Lower leg skin (tissue), 4 donors: ENCODE data around the gene CDH20. TPM values are rescaled to one million over a fixed set of nuclear protein-coding genes. Genes with fewer than 3 reads are reported as not detected.

Source experiments
- DNase-seq, 2 donors: peaks; one replicate each; pipeline ENCODE4 v3.0.0-alpha.2; 2019; ENCODE audit warnings: low spot score in 2 of 2
- H3K4me3 ChIP-seq: fragments of 200-600 bp; sonication (generic); 2 replicates; pipeline ENCODE4 v1.5.1; 2017; ENCODE audit warnings: mild to moderate bottlenecking, low read depth; ENCODE audit not compliant: poor library complexity, severe bottlenecking
- POLR2A ChIP-seq, 2 donors: fragments of 450-650 bp; IDR thresholded peaks; one replicate each; pipeline ENCODE4 v1.6.1; 2016 to 2017; ENCODE audit warnings: antibody characterized with exemption in 2 of 2, mild to moderate bottlenecking in 1 of 2, moderate library complexity in 1 of 2
- WGBS, 2 donors: methylation state at CpG; one replicate each; pipeline ENCODE4 v1.1.5; 2018; 5-methylcytosine and 5-hydroxymethylcytosine counted together
- intact Hi-C: fragments of 100-400 bp; cut with DNase I; formaldehyde crosslinking; loops from one replicate; pipeline ENCODE4 v1.15.0; 2023; ENCODE audit warnings: low total_unique reads
- total RNA-seq, 4 donors: library from RNA; depleted of rRNA; stranded (reverse); fragments of >200 nt; gene quantifications; one replicate each; pipeline ENCODE4 v1.1.0, GENCODE V29; 2016
- TF ChIP-seq, protein P1 (sequence below), 3 donors: fragments of 450-650 bp; IDR thresholded peaks; one replicate each; pipeline ENCODE4 v1.5.1; 2016; ENCODE audit warnings: antibody characterized with exemption in 3 of 3, mild to moderate bottlenecking in 3 of 3, moderate library complexity in 2 of 3

The CDH20 gene
- total RNA-seq, 4 donors from 2014 or later, result 1.2 to 2.9 (median 2.4) TPM

DNA sequence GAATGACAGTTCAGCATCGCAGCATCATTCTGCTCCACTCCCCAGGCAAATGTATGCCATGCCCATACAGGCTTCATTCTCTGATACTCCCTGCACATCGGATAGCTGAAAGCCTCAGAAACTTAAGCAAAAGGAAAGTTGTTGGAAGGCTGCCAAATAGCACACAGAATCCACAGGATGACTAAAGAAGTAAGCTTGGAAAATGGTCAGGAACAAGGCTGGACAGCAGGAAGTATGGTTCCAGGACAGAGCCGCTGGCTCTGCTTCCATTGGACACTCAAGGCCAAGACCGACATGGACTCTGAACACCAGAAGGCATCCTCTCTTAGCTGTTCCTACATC, 256.5 kb downstream of the CDH20 start:
- no peak overlapping the region for H3K4me3 ChIP-seq
- TF ChIP-seq POLR2A (IDR thresholded peaks at IDR 0.05), result no peak
- TF ChIP-seq, protein P1, sequence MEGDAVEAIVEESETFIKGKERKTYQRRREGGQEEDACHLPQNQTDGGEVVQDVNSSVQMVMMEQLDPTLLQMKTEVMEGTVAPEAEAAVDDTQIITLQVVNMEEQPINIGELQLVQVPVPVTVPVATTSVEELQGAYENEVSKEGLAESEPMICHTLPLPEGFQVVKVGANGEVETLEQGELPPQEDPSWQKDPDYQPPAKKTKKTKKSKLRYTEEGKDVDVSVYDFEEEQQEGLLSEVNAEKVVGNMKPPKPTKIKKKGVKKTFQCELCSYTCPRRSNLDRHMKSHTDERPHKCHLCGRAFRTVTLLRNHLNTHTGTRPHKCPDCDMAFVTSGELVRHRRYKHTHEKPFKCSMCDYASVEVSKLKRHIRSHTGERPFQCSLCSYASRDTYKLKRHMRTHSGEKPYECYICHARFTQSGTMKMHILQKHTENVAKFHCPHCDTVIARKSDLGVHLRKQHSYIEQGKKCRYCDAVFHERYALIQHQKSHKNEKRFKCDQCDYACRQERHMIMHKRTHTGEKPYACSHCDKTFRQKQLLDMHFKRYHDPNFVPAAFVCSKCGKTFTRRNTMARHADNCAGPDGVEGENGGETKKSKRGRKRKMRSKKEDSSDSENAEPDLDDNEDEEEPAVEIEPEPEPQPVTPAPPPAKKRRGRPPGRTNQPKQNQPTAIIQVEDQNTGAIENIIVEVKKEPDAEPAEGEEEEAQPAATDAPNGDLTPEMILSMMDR (IDR thresholded peaks at IDR 0.05), result no peak
- DNase-seq, result no peak
- WGBS, 2 donors, result 60 to 61% methylated on average over 4 of the region's 4 CpGs
- intact Hi-C loops, result no loop called here

DNA sequence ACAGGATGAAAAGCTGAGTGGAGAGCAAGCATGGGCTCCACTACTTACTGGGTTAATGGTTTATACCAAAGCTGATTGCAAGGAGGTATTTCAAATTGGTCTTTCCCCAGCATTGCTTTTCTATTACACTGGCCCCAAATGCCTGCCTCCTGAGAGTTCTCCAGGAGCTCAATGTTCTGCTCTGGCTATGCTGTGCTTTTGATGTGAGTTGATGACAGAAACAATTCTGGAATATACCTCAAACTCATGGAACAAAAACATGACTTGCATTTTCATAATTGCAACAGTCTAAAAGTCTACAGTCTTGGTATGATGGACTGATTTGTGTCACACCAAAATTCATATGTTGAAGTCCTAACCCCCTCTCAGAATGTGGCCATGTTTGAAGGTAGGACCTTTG, 258.0 kb downstream of the CDH20 start:
- no peak overlapping the region for H3K4me3 ChIP-seq
- no peak for TF ChIP-seq POLR2A (IDR thresholded peaks at IDR 0.05)
- TF ChIP-seq, protein P1 (IDR thresholded peaks at IDR 0.05), result no peak
- no peak for DNase-seq
- intact Hi-C loops, result no loop called here

DNA sequence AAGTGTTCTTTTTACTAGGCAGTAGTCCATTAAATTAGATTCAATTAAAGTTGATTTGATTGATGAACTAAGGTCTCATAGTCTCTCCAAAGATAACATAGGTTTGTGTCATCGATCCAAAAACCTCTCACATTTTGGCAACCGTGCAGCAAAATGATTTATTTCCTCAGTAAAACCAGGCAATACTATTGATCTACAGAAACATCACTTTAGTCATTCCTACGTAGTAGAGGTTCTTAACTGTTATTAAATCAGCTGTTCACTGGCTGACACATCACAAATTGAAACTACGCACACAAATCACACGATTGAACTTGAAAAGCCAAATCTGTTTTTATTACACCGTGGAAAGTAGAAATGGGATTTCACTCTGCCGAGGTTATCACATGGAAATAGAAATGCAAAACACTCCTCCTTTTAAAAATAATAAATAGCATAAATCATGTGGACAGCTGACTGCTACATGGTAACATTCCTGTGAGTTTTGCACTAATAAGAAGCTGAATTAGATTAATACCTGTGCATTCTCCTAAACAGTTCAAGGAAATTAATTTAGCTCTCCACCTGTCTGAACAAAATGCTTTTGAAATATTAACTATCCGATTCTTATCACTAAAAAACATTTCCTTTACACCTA, 262.5 kb downstream of the CDH20 start:
- DNase-seq, result no peak
- TF ChIP-seq POLR2A (IDR thresholded peaks at IDR 0.05), result no peak
- TF ChIP-seq, protein P1 (IDR thresholded peaks at IDR 0.05), result no peak
- WGBS, 2 donors, result 15 to 26% methylated on average over 8 of the region's 8 CpGs
- intact Hi-C loops, result no loop called here
- no peak overlapping the region for H3K4me3 ChIP-seq

DNA sequence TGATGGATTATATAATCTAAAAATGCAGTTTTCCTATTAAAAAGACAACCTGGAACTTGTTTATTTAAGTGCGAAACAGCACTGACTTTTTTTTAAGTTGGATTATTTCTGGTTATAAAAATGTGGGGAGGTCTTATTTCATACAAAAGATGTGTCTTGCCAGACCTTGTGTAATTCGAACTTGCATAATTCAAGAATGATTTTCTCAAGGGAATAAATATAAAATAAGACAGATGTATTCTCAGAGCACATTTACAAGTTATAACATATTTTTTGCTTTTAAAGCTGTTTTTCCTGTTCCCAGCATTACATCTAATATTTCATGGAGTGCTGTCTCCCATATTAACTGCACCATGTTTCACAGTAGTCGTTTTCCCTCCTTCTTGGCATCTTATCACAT, 263.1 kb downstream of the CDH20 start:
- DNase-seq, result no peak
- H3K4me3 ChIP-seq, result no peak overlapping the region
- no peak for TF ChIP-seq POLR2A (IDR thresholded peaks at IDR 0.05)
- TF ChIP-seq, protein P1 (IDR thresholded peaks at IDR 0.05), result no peak
- WGBS, 2 donors, result 13 to 17% methylated on average over 3 of the region's 3 CpGs
- intact Hi-C loops, result no loop called here

DNA sequence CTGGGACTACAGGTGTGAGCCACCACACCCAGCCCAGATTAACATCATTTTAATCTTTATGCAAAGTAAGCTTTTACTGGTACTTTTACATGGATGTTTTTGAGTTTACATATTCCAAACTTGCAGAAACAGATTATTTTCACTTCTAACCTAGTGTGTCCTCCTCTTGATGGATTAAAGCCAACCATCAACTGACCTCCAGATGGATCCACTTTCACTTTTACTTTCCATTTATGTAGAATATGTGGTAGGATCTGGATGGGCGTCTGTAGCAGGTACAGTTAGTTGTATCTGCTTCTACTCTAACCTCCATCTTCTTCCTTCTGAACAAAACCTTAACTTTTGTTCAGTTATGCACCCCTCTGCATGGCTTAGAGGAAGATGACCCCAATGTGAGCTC, 264.1 kb downstream of the CDH20 start:
- no peak overlapping the region for H3K4me3 ChIP-seq
- intact Hi-C loops, result no loop called here
- TF ChIP-seq POLR2A (IDR thresholded peaks at IDR 0.05), result no peak
- TF ChIP-seq, protein P1 (IDR thresholded peaks at IDR 0.05), result no peak
- no peak for DNase-seq
- 96 to 100% methylated on average over 1 of the region's 1 CpG for WGBS, 2 donors

DNA sequence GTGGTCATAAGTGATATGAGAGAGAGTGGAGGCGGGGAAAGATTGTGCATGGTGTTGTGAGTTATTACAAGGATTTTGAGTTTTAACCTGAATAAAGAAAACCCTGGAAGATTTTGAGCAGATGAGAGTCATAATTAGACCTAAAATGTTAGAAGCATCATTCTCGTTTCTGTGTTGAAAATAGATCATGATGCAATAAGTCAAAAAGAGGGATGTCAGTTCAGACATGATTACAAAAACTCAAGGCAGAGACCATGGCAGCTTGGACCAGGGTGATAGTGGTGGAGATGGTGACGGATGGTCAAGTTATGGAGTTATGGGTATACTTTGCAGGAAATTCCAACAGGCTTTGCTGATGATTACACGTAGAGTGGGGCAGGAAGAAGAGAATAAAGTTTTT, 267.2 kb downstream of the CDH20 start:
- DNase-seq, result no peak
- intact Hi-C loops, result no loop called here
- TF ChIP-seq POLR2A (IDR thresholded peaks at IDR 0.05), result no peak
- TF ChIP-seq, protein P1 (IDR thresholded peaks at IDR 0.05), result no peak
- H3K4me3 ChIP-seq, result no peak overlapping the region
- WGBS, 2 donors, result 88 to 90% methylated on average over 4 of the region's 4 CpGs
